ENCODE results near the gene SLC35F4. TPM values are rescaled to one million over a fixed set of nuclear protein-coding genes. Genes with fewer than 3 reads are reported as not detected.

The SLC35F4 gene
- total and polyA plus RNA-seq, 2 of the 8 experiments (the other 6 are each of a cell fraction or from before 2014, with no cell fraction given) = not detected

GRCh38 chr14:57785058-57785457, 80.8 kb downstream of the SLC35F4 start:
- H3K4me3 ChIP-seq (ENCODE audit: extremely low read depth in 1 of 4, insufficient read depth in 2 of 4, low read depth in 3 of 4, low read length in 4 of 4) = no peak overlapping the region
- POLR2A ChIA-PET (ENCODE audit: partially characterized antibody) = no interaction called here
- TF ChIP-seq SIX5 (IDR thresholded peaks at IDR 0.05; ENCODE audit: low read depth, low read length) (no peak), TBP (IDR thresholded peaks at IDR 0.05; ENCODE audit: low read depth, low read length) (no peak), CBX5 (IDR thresholded peaks at IDR 0.05; ENCODE audit: low read depth, low read length) (no peak), KDM1A (IDR thresholded peaks at IDR 0.05; ENCODE audit: borderline replicate concordance, low read length) (no peak), SUZ12 (IDR thresholded peaks at IDR 0.05; ENCODE audit: low read length) (no peak), SRF (IDR thresholded peaks at IDR 0.05; ENCODE audit: low read depth, low read length) (no peak), MAX (IDR thresholded peaks at IDR 0.05) (no peak), CBX8 (IDR thresholded peaks at IDR 0.05; ENCODE audit: borderline replicate concordance, low read depth, low read length) (no peak), GABPA (IDR thresholded peaks at IDR 0.05; ENCODE audit: borderline replicate concordance, insufficient read depth, low read length) (no peak), BRCA1 (IDR thresholded peaks at IDR 0.05; ENCODE audit: low read depth, low read length) (no peak), EZH2 (IDR thresholded peaks at IDR 0.05; ENCODE audit: low read depth, low read length, severe bottlenecking) (no peak), TEAD4 (IDR thresholded peaks at IDR 0.05; ENCODE audit: low read depth, low read length) (no peak), CREB1 (IDR thresholded peaks at IDR 0.05) (no peak), RAD21 (IDR thresholded peaks at IDR 0.05 in 1 of 2, conservative IDR thresholded peaks at IDR 0.05 in 1 of 2; ENCODE audit: low read depth in 2 of 2, low read length in 2 of 2) (no peak)

More at GRCh38 chr14:57785058-57785457, 80.8 kb downstream of the SLC35F4 start:
- H3K79me1 ChIP-seq (ENCODE audit: low read depth, low read length) = no peaks in the 10 kb centered on the region
- no peak overlapping the region for H2BK120ac ChIP-seq (replicated peaks; ENCODE audit: low read depth, low read length)
- CTCF ChIA-PET (ENCODE audit: partially characterized antibody) = interaction anchor here (1.0 to 3.2 kb wide), 4 partner anchors 15 to 93 kb away, joined by 3 to 17 read pairs (median 5); no protein-coding TSS in a partner anchor
- H2BK20ac ChIP-seq (ENCODE audit: low read length) = no peak overlapping the region
- H2BK5ac ChIP-seq (ENCODE audit: low read depth, low read length) = no peak overlapping the region
- H2AK5ac ChIP-seq (ENCODE audit: low read depth, low read length) = no peak overlapping the region
- no peak overlapping the region for H2AFZ ChIP-seq (ENCODE audit: low read length)
- peaks cover 0 to 10% of the 10 kb centered on the region in 2 experiments; a peak in 1 of 4 replicates for H3K9me3 ChIP-seq (ENCODE audit: insufficient read depth in 2 of 2, low read depth in 1 of 2, low read length in 1 of 2)
- H3K23ac ChIP-seq (ENCODE audit: insufficient read length) = no peak overlapping the region
- DNase-seq (ENCODE audit: low read depth in 1 of 2, low spot score in 2 of 2) = no peak
- no peak for FAIRE-seq
- H3K4ac ChIP-seq (replicated peaks; ENCODE audit: insufficient read length, low read depth, low read length) = no peak overlapping the region
- no peaks in the 10 kb centered on the region for H3K4me1 ChIP-seq (replicated peaks in 1 of 4; ENCODE audit: control insufficient read depth in 3 of 4, insufficient read depth in 4 of 4, low read length in 3 of 4)
- H3K27me3 ChIP-seq (replicated peaks in 1 of 4; ENCODE audit: control insufficient read depth in 3 of 4, extremely low read depth in 1 of 4, insufficient read depth in 3 of 4, low read length in 3 of 4) = no peaks in the 10 kb centered on the region
- H3K27ac ChIP-seq (ENCODE audit: low read depth, low read length) = no peak overlapping the region
- H4K20me1 ChIP-seq (replicated peaks in 1 of 2; ENCODE audit: control insufficient read depth in 1 of 2, insufficient read depth in 2 of 2, low read length in 2 of 2) = no peaks in the 10 kb centered on the region
- no peaks in the 10 kb centered on the region for H3K79me2 ChIP-seq (ENCODE audit: control insufficient read depth in 1 of 2, insufficient read depth in 2 of 2, low read length in 2 of 2)
- no peak overlapping the region for H3K56ac ChIP-seq (replicated peaks; ENCODE audit: insufficient read length, low read depth, low read length)
- whole genome bisulfite sequencing, 2 experiments (ENCODE audit: extremely low coverage in 1 of 2, insufficient coverage in 1 of 2, insufficient read length in 1 of 2, insufficient replicate concordance in 2 of 2, low coverage in 1 of 2, low lambda C conversion rate in 2 of 2, missing lambda C conversion rate in 1 of 2) = 83% methylated on average over 3 of the region's 3 CpGs; no CpG with 5 or more reads in 1 of the 2 experiments
- H3K9ac ChIP-seq (replicated peaks in 1 of 4; ENCODE audit: extremely low read depth in 1 of 4, low read depth in 3 of 4, low read length in 3 of 4) = no peak overlapping the region
- H2BK12ac ChIP-seq (ENCODE audit: low read depth, low read length) = no peak overlapping the region
- no peak overlapping the region for H2BK15ac ChIP-seq (ENCODE audit: low read length)
- H4K5ac ChIP-seq (ENCODE audit: insufficient read length, low read depth, low read length) = no peak overlapping the region
- H3K36me3 ChIP-seq (ENCODE audit: control insufficient read depth in 2 of 4, insufficient read depth in 4 of 4, low read length in 3 of 4) = no peaks in the 10 kb centered on the region
- no peak overlapping the region for H4K8ac ChIP-seq (ENCODE audit: extremely low read depth, insufficient read depth, low read length)
- no peak overlapping the region for H4K91ac ChIP-seq (replicated peaks; ENCODE audit: insufficient read length, low read length)
- no peak overlapping the region for H3K4me2 ChIP-seq (ENCODE audit: insufficient read depth in 1 of 2, low read depth in 2 of 2, low read length in 2 of 2)
- H3K18ac ChIP-seq (ENCODE audit: extremely low read depth, low read length) = no peak overlapping the region
- H3K23me2 ChIP-seq (ENCODE audit: low read depth, low read length) = no peaks in the 10 kb centered on the region
- no peak overlapping the region for H3K14ac ChIP-seq (ENCODE audit: insufficient read length)
